HepG2 (cell line): ENCODE results near the gene SLC35B1. TPM values are rescaled to one million over a fixed set of nuclear protein-coding genes. Genes with fewer than 3 reads are reported as not detected.
A peak's percentile ranks its signal among the peaks of the same experiment; 100 is the strongest.

Experiments
- BRCA1 ChIP-seq: sonication (generic); formaldehyde crosslinking; IDR thresholded peaks from 2 replicates; pipeline ENCODE4 v1.4.0; 2020; ENCODE audit warnings: missing genetic modification reagents
- IKZF5 ChIP-seq: IDR thresholded peaks from 2 replicates; pipeline ENCODE4 v1.6.1; 2018; ENCODE audit warnings: missing genetic modification reagents, mild to moderate bottlenecking, missing compliant biosample characterization
- MAFF ChIP-seq: IDR thresholded peaks from 2 replicates; pipeline ENCODE4 v1.6.1; 2011; ENCODE audit warnings: low read depth, low read length, improper control_type of control experiment
- MIER2 ChIP-seq: IDR thresholded peaks from 2 replicates; pipeline ENCODE4 v1.6.1; 2016; ENCODE audit warnings: missing biosample characterization, missing genetic modification reagents
- MXI1 ChIP-seq: IDR thresholded peaks from 3 replicates; pipeline ENCODE4 v1.6.1; 2012; ENCODE audit warnings: low read depth, low read length, inconsistent platforms, borderline replicate concordance
- NR2F1 ChIP-seq, 2 experiments: fragments of 450-650 bp in 1 of 2; formaldehyde crosslinking in 1 of 2; IDR thresholded peaks; 2 replicates each; pipeline versions ENCODE4 v1.5.0 to v1.6.1; 2016 to 2020; ENCODE audit warnings: mild to moderate bottlenecking in 1 of 2, missing compliant biosample characterization in 1 of 2, missing genetic modification reagents in 1 of 2, moderate library complexity in 1 of 2
- PRDM10 ChIP-seq: sonication (generic); formaldehyde crosslinking; IDR thresholded peaks from 2 replicates; pipeline ENCODE4 v1.4.0; 2020; ENCODE audit warnings: low read depth, missing genetic modification reagents
- REL ChIP-seq: sonication (generic); formaldehyde crosslinking; conservative IDR thresholded peaks from 2 replicates; pipeline ENCODE4 v1.8.0; 2022; ENCODE audit warnings: mild to moderate bottlenecking, missing genetic modification reagents, moderate library complexity
- SCMH1 ChIP-seq: sonication (generic); formaldehyde crosslinking; IDR thresholded peaks from 2 replicates; pipeline ENCODE4 v1.9.0; 2021; ENCODE audit warnings: missing genetic modification reagents, mild to moderate bottlenecking, borderline replicate concordance
- SOX13 ChIP-seq, 3 experiments: fragments of 450-650 bp in 1 of 3; sonication (generic) in 1 of 3; formaldehyde crosslinking in 1 of 3; IDR thresholded peaks in 2 of 3; conservative IDR thresholded peaks in 1 of 3; 2 replicates each; pipeline versions ENCODE4 v1.5.0 to v1.6.1; 2016 to 2020; ENCODE audit warnings: antibody characterized with exemption in 1 of 3, mild to moderate bottlenecking in 1 of 3, missing compliant biosample characterization in 1 of 3, missing genetic modification reagents in 1 of 3, moderate library complexity in 1 of 3
- TEAD3 ChIP-seq: optimal IDR thresholded peaks from 2 replicates; pipeline ENCODE3; 2016; ENCODE audit warnings: borderline replicate concordance
- YEATS4 ChIP-seq: sonication (generic); formaldehyde crosslinking; IDR thresholded peaks from 2 replicates; pipeline ENCODE4 v1.4.0; 2020; ENCODE audit warnings: missing genetic modification reagents, borderline replicate concordance
- ZFY ChIP-seq: sonication (generic); formaldehyde crosslinking; IDR thresholded peaks from 2 replicates; pipeline ENCODE4 v1.4.0; 2020; ENCODE audit warnings: missing genetic modification reagents
- ZNF260 ChIP-seq: sonication (generic); formaldehyde crosslinking; IDR thresholded peaks from 2 replicates; pipeline ENCODE4 v1.4.0; 2020; ENCODE audit warnings: missing genetic modification reagents, low read depth, mild to moderate bottlenecking, borderline replicate concordance
- ZNF292 ChIP-seq: sonication (generic); formaldehyde crosslinking; IDR thresholded peaks from 2 replicates; pipeline ENCODE4 v1.8.1; 2022; ENCODE audit warnings: mild to moderate bottlenecking, low read depth, missing genetic modification reagents, borderline replicate concordance
- ZNF670 ChIP-seq: sonication (generic); formaldehyde crosslinking; IDR thresholded peaks from 2 replicates; pipeline ENCODE4 v1.8.0; 2022; ENCODE audit warnings: mild to moderate bottlenecking, missing genetic modification reagents, borderline replicate concordance
- ZNF674 ChIP-seq: sonication (generic); formaldehyde crosslinking; IDR thresholded peaks from 2 replicates; pipeline ENCODE4 v1.5.0; 2020; ENCODE audit warnings: low read depth, mild to moderate bottlenecking, missing genetic modification reagents
- ZNF691 ChIP-seq: sonication (generic); formaldehyde crosslinking; IDR thresholded peaks from 2 replicates; pipeline ENCODE4 v1.4.0; 2020; ENCODE audit warnings: missing genetic modification reagents, low read depth, mild to moderate bottlenecking, borderline replicate concordance
- ZNF782 ChIP-seq: sonication (generic); formaldehyde crosslinking; IDR thresholded peaks from 2 replicates; pipeline ENCODE4 v1.4.0; 2020; ENCODE audit warnings: missing genetic modification reagents, mild to moderate bottlenecking, borderline replicate concordance
- ZNF784 ChIP-seq: sonication (generic); formaldehyde crosslinking; IDR thresholded peaks from 2 replicates; pipeline ENCODE4 v1.5.1; 2020; ENCODE audit warnings: missing genetic modification reagents, mild to moderate bottlenecking, borderline replicate concordance
- ZNF839 ChIP-seq: sonication (generic); formaldehyde crosslinking; IDR thresholded peaks from 2 replicates; pipeline ENCODE4 v1.4.0; 2020; ENCODE audit warnings: missing genetic modification reagents, mild to moderate bottlenecking, borderline replicate concordance
- polyA plus RNA-seq, 8 experiments: library from polyadenylated mRNA; depleted of rRNA in 3 of 8; stranded (reverse) in 7 of 8; unstranded in 1 of 8; fragments of >200 nt; fragmentation: Illumina TruSeq in 4 of 8; extraction: Trizol in 4 of 8; gene quantifications; 2 replicates each; pipeline versions ENCODE4 v1.2.1 to v1.2.3, GENCODE V29; 2011 to 2016; ENCODE audit warnings: low read depth in 4 of 8, missing spikeins in 1 of 8, mixed read lengths in 1 of 8; ENCODE audit not compliant: insufficient read depth in 1 of 8
- total RNA-seq, 5 experiments: library from RNA; depleted of rRNA; stranded (reverse); fragments of >200 nt; fragmentation: Illumina TruSeq; extraction: Trizol; gene quantifications; 2 replicates each; pipeline ENCODE4 v1.2.3, GENCODE V29; 2016; ENCODE audit warnings: low read depth in 1 of 5

Gene SLC35B1
- total and polyA plus RNA-seq, 2 of the 13 experiments (the other 11 are each of a cell fraction or from before 2014, with no cell fraction given) = 99.6 to 113 TPM

GRCh38 chr17:49734515-49735490 is 27.0 kb upstream of the SLC35B1 start (continued):
- TF ChIP-seq REL (CRISPR knock-in tag) = no peak
- TF ChIP-seq IKZF5 (CRISPR knock-in tag) = no peak
- no peak for TF ChIP-seq MIER2
- TF ChIP-seq ZNF674 (CRISPR knock-in tag) = no peak
- no peak for TF ChIP-seq ZNF782 (CRISPR knock-in tag)
- no peak for TF ChIP-seq MAFF
- TF ChIP-seq NR2F1 (CRISPR knock-in tag; IDR thresholded peaks at IDR 0.05) = no peak
- no peak for TF ChIP-seq ZFY (CRISPR knock-in tag)
- no peak for TF ChIP-seq TEAD3
- TF ChIP-seq ZNF670 (CRISPR knock-in tag) = no peak
- TF ChIP-seq SCMH1 (CRISPR knock-in tag) = no peak
- TF ChIP-seq ZNF691 (CRISPR knock-in tag) = no peak
- TF ChIP-seq YEATS4 (CRISPR knock-in tag) = no peak
- TF ChIP-seq ZNF260 (CRISPR knock-in tag) = no peak
- TF ChIP-seq ZNF839 (CRISPR knock-in tag) = no peak
- no peak for TF ChIP-seq BRCA1
- TF ChIP-seq MXI1 = no peak
- peak; percentile 33; the same call in 1 of the 2 replicates for TF ChIP-seq SOX13 (IDR thresholded peaks at IDR 0.05)
- peak in 1 of 2 experiments; percentile 81; a peak in 2 of 4 replicates for TF ChIP-seq SOX13 (CRISPR knock-in tag; conservative IDR thresholded peaks at IDR 0.05 in 1 of 2, IDR thresholded peaks at IDR 0.05 in 1 of 2)
- TF ChIP-seq ZNF292 (CRISPR knock-in tag) = no peak
- TF ChIP-seq PRDM10 (CRISPR knock-in tag) = 0 out of 2 replicates have a peak, but pooled peaks have one; percentile 73
- no peak for TF ChIP-seq ZNF784 (CRISPR knock-in tag)
